Neural crest cell (in vitro differentiated cells): ENCODE measurements around the gene ATXN2L. TPM values are rescaled to one million over a fixed set of nuclear protein-coding genes. Genes with fewer than 3 reads are reported as not detected.
"Not testable (repeated sequence)": the region's sequence is repeated elsewhere in the genome, so short reads cannot be mapped to it uniquely, and the experiment has no call there.

Source experiments
- DNase-seq: peaks from one replicate; pipeline ENCODE4 v3.0.0; 2021; ENCODE audit warnings: low read depth, mixed read lengths, low spot score
- H3K27ac Mint-ChIP-seq: one replicate; pipeline ENCODE4 v1.8.0; 2021; ENCODE audit warnings: mild to moderate bottlenecking, mixed read lengths; ENCODE audit not compliant: unreplicated experiment
- H3K27me3 Mint-ChIP-seq: 2 replicates; pipeline ENCODE4 v1.8.0; 2021; ENCODE audit warnings: low read depth, mild to moderate bottlenecking, mixed read lengths
- H3K36me3 Mint-ChIP-seq: 2 replicates; pipeline ENCODE4 v1.8.0; 2021; ENCODE audit warnings: low read depth, mild to moderate bottlenecking, mixed read lengths
- H3K4me1 Mint-ChIP-seq: 2 replicates; pipeline ENCODE4 v1.8.0; 2021; ENCODE audit warnings: mixed read lengths
- H3K4me3 Mint-ChIP-seq: one replicate; pipeline ENCODE4 v1.8.0; 2021; ENCODE audit warnings: mild to moderate bottlenecking, mixed read lengths
- H3K9me3 Mint-ChIP-seq: 2 replicates; pipeline ENCODE4 v1.8.0; 2021; ENCODE audit warnings: mixed read lengths
- CTCF ChIP-seq: fragments of 200-600 bp; sonication (generic); conservative IDR thresholded peaks from 2 replicates; pipeline ENCODE4 v1.5.0; 2021; ENCODE audit warnings: antibody characterized with exemption, mild to moderate bottlenecking
- total RNA-seq: library from RNA; stranded (reverse); gene quantifications from 2 replicates; pipeline ENCODE4 v1.2.1, GENCODE V29; 2021

The ATXN2L gene
- total RNA-seq, 1 donor from 2014 or later: 272 TPM

DNA sequence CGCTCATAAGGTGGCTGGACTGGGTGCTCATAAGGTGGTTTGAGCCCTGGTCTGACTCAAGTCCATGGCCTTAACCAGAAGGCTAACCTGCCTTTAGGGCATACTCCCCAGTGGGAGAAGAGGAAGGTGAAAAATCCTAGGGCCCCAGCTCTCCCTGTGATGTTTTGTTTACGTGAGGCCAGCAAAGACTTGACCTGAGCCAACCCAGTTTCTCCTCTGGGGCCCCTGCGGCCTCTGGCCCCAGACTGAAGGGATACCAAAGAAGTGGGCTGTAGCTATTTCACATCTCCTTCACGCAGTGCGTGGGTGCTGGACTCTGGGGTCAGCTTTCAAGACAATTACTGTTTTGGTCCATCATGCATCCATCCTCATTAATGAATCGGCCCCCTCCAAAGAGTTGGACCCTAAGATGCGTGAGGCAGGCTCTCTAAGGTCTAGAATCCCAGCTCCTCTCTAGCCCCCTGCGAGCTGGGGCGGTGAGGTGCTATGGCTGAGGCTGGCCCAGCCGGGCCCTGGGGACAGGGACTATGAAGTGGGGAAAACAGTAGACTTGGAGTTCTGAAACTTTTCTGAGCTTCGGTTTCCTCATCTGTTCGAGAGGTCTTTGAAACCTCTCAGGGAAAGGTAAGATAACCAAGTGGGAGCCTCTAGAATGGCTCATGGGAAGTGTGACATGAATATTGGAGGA is 42.3 kb downstream of the ATXN2L start:
- DNase-seq: no peak
- no peak for TF ChIP-seq CTCF
- H3K27ac Mint-ChIP-seq: no peak overlapping the region
- no peaks in the 10 kb centered on the region for H3K27me3 Mint-ChIP-seq
- no peaks in the 10 kb centered on the region for H3K9me3 Mint-ChIP-seq
- H3K36me3 Mint-ChIP-seq: peaks cover 6% of the 10 kb centered on the region
- H3K4me1 Mint-ChIP-seq: peaks cover 23% of the 10 kb centered on the region
- peak overlapping the region; percentile 100 for H3K4me3 Mint-ChIP-seq

- H3K27me3 Mint-ChIP-seq: no peaks in the 10 kb centered on the region
- no peak overlapping the region for H3K27ac Mint-ChIP-seq
- no peaks in the 10 kb centered on the region for H3K9me3 Mint-ChIP-seq
- peaks cover 8% of the 10 kb centered on the region for H3K36me3 Mint-ChIP-seq
- H3K4me3 Mint-ChIP-seq: peak overlapping the region; percentile 100
- DNase-seq: no peak
- H3K4me1 Mint-ChIP-seq: peaks cover 23% of the 10 kb centered on the region
- no peak for TF ChIP-seq CTCF
Observed at GRCh38 chr16:28865722-28866453, 43.1 kb downstream of the ATXN2L start.

GRCh38 chr16:28866454-28866804 is 43.6 kb downstream of the ATXN2L start:
- TF ChIP-seq CTCF: no peak
- Mint-ChIP-seq H3K27me3 (no peaks in the 10 kb centered on the region), H3K27ac (no peak overlapping the region), H3K36me3 (peaks cover 8% of the 10 kb centered on the region), H3K9me3 (no peaks in the 10 kb centered on the region), H3K4me1 (peaks cover 23% of the 10 kb centered on the region), H3K4me3 (peak overlapping the region; percentile 78)
- no peak for DNase-seq

- TF ChIP-seq CTCF: no peak
- H3K36me3 Mint-ChIP-seq: peaks cover 8% of the 10 kb centered on the region
- H3K4me1 Mint-ChIP-seq: peaks cover 23% of the 10 kb centered on the region
- H3K27me3 Mint-ChIP-seq: no peaks in the 10 kb centered on the region
- H3K4me3 Mint-ChIP-seq: peak overlapping the region; percentile 78
- no peak for DNase-seq
- no peaks in the 10 kb centered on the region for H3K9me3 Mint-ChIP-seq
- peak overlapping the region; percentile 62 for H3K27ac Mint-ChIP-seq
Observed at GRCh38 chr16:28867241-28867640, 44.4 kb downstream of the ATXN2L start.

DNA sequence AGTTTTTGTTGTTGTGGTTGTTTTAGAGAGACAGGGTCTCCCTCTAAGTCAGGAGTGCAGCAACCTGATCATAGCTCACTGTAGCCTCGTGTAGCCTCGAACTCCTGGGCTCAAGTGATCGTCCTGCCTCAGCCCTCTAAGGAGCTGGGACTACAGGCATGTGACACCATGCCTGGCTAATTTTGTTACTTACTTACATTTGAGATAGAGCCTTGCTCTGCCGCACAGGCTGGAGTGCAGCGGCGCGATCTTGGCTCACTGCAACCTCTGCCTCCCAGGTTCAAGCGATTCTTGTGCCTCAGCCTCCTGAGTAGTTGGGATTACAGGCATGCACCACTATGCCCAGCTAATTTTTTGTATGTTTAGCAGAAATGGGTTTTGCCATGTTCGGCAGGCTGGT is 44.8 kb downstream of the ATXN2L start:
- not testable (repeated sequence) for H3K27me3 Mint-ChIP-seq, H3K36me3 Mint-ChIP-seq

DNA sequence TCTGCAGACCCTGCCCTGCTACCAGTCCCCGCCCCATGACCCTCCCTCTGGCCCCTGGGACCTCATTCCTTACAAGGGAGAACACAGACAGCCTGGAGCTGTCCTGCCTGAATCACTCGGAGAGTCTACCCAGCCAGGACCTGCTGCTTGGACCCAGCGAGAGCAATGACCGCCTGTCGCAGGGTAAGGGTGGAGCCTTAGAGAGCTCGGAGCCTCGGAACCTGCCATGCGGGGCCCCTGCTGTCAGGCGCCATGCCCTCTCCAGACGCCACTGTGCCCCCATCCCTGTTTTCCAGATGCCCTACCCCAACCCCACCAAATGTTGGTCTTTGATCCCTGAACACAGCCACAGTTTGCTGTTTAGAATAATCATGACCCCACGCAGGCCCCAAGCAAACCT is 46.4 kb downstream of the ATXN2L start:
- Mint-ChIP-seq H3K27ac (no peak overlapping the region), H3K4me1 (peaks cover 14% of the 10 kb centered on the region), H3K4me3 (peak overlapping the region; percentile 55), H3K36me3 (peaks cover 8% of the 10 kb centered on the region), H3K27me3 (no peaks in the 10 kb centered on the region), H3K9me3 (no peaks in the 10 kb centered on the region)
- DNase-seq: no peak
- no peak for TF ChIP-seq CTCF

More for the DNA sequence above, 44.8 kb downstream of the ATXN2L start:
- H3K27ac Mint-ChIP-seq, DNase-seq, H3K9me3 Mint-ChIP-seq: not testable (repeated sequence)
- peaks cover 23% of the 10 kb centered on the region for H3K4me1 Mint-ChIP-seq
- H3K4me3 Mint-ChIP-seq: peak overlapping the region; percentile 78
